ENCODE measurements around the gene OLIG2.

The OLIG2 gene

GRCh38 chr21:33027401-33028286 lies 1.9 kb downstream of the OLIG2 start:
- H3K9me3 ChIP-seq (ENCODE audit: severe bottlenecking): no peaks in the 10 kb centered on the region
- no peak overlapping the region for H3K4me3 ChIP-seq (ENCODE audit: severe bottlenecking)
- no peaks in the 10 kb centered on the region for H3K4me1 ChIP-seq (ENCODE audit: insufficient read depth, poor library complexity, severe bottlenecking)
- H3K27ac ChIP-seq (ENCODE audit: poor library complexity, severe bottlenecking): no peak overlapping the region
- TF ChIP-seq CTCF (IDR thresholded peaks at IDR 0.05; ENCODE audit: poor library complexity, severe bottlenecking): no peak
- H3K27me3 ChIP-seq (ENCODE audit: insufficient read depth, poor library complexity, severe bottlenecking): peaks cover 100% of the 10 kb centered on the region
- H3K36me3 ChIP-seq (ENCODE audit: low read depth): no peaks in the 10 kb centered on the region
- no peak for DNase-seq (ENCODE audit: low spot score)
- ATAC-seq (ENCODE audit: low read depth): no peak

- Histone ChIP-seq H3K36me3 (ENCODE audit: low read depth) (no peaks in the 10 kb centered on the region), H3K4me1 (ENCODE audit: insufficient read depth, poor library complexity, severe bottlenecking) (no peaks in the 10 kb centered on the region), H3K27me3 (ENCODE audit: insufficient read depth, poor library complexity, severe bottlenecking) (peaks cover 100% of the 10 kb centered on the region), H3K9me3 (ENCODE audit: severe bottlenecking) (no peaks in the 10 kb centered on the region), H3K27ac (ENCODE audit: poor library complexity, severe bottlenecking) (no peak overlapping the region), H3K4me3 (ENCODE audit: severe bottlenecking) (no peak overlapping the region)
- ATAC-seq (ENCODE audit: low read depth): no peak
- no peak for TF ChIP-seq CTCF (IDR thresholded peaks at IDR 0.05; ENCODE audit: poor library complexity, severe bottlenecking)
- DNase-seq (ENCODE audit: low spot score): no peak
Measured at GRCh38 chr21:33028287-33028670, 2.5 kb downstream of the OLIG2 start.

GRCh38 chr21:33028773-33029384 lies 3.1 kb downstream of the OLIG2 start:
- H3K9me3 ChIP-seq (ENCODE audit: severe bottlenecking): no peaks in the 10 kb centered on the region
- no peaks in the 10 kb centered on the region for H3K36me3 ChIP-seq (ENCODE audit: low read depth)
- H3K4me1 ChIP-seq (ENCODE audit: insufficient read depth, poor library complexity, severe bottlenecking): no peaks in the 10 kb centered on the region
- ATAC-seq (ENCODE audit: low read depth) (no peak), DNase-seq (ENCODE audit: low spot score) (no peak)
- TF ChIP-seq CTCF (IDR thresholded peaks at IDR 0.05; ENCODE audit: poor library complexity, severe bottlenecking): no peak
- peaks cover 100% of the 10 kb centered on the region for H3K27me3 ChIP-seq (ENCODE audit: insufficient read depth, poor library complexity, severe bottlenecking)
- no peak overlapping the region for H3K4me3 ChIP-seq (ENCODE audit: severe bottlenecking)
- H3K27ac ChIP-seq (ENCODE audit: poor library complexity, severe bottlenecking): no peak overlapping the region

GRCh38 chr21:33029385-33029921 lies 3.7 kb downstream of the OLIG2 start:
- no peak for TF ChIP-seq CTCF (IDR thresholded peaks at IDR 0.05; ENCODE audit: poor library complexity, severe bottlenecking)
- no peak for DNase-seq (ENCODE audit: low spot score)
- no peak overlapping the region for H3K4me3 ChIP-seq (ENCODE audit: severe bottlenecking)

More at GRCh38 chr21:33029385-33029921, 3.7 kb downstream of the OLIG2 start:
- peaks cover 100% of the 10 kb centered on the region for H3K27me3 ChIP-seq (ENCODE audit: insufficient read depth, poor library complexity, severe bottlenecking)
- H3K36me3 ChIP-seq (ENCODE audit: low read depth): no peaks in the 10 kb centered on the region
- no peak for ATAC-seq (ENCODE audit: low read depth)
- H3K4me1 ChIP-seq (ENCODE audit: insufficient read depth, poor library complexity, severe bottlenecking): no peaks in the 10 kb centered on the region
- H3K9me3 ChIP-seq (ENCODE audit: severe bottlenecking): no peaks in the 10 kb centered on the region
- no peak overlapping the region for H3K27ac ChIP-seq (ENCODE audit: poor library complexity, severe bottlenecking)

Measured in RWPE2 (cell line).